ENCODE measurements around the gene ST3GAL3. TPM values are rescaled to one million over a fixed set of nuclear protein-coding genes. Genes with fewer than 3 reads are reported as not detected.

The ST3GAL3 gene
- total RNA-seq, 1 donor from 2014 or later: 20.5 TPM

- Histone ChIP-seq H3K4me3 (no peak overlapping the region), H3K36me3 (no peaks in the 10 kb centered on the region), H3K27me3 (no peaks in the 10 kb centered on the region), H3K27ac (no peak overlapping the region), H3K4me1 (no peaks in the 10 kb centered on the region), H3K9me3 (no peaks in the 10 kb centered on the region)
- DNase-seq: no peak
- no peak for TF ChIP-seq CTCF (IDR thresholded peaks at IDR 0.05)
- ATAC-seq: no peak
- intact Hi-C loops (cut with DNase I): no loop called here
Observed at GRCh38 chr1:43729816-43730463, 22.6 kb downstream of the ST3GAL3 start.

DNA sequence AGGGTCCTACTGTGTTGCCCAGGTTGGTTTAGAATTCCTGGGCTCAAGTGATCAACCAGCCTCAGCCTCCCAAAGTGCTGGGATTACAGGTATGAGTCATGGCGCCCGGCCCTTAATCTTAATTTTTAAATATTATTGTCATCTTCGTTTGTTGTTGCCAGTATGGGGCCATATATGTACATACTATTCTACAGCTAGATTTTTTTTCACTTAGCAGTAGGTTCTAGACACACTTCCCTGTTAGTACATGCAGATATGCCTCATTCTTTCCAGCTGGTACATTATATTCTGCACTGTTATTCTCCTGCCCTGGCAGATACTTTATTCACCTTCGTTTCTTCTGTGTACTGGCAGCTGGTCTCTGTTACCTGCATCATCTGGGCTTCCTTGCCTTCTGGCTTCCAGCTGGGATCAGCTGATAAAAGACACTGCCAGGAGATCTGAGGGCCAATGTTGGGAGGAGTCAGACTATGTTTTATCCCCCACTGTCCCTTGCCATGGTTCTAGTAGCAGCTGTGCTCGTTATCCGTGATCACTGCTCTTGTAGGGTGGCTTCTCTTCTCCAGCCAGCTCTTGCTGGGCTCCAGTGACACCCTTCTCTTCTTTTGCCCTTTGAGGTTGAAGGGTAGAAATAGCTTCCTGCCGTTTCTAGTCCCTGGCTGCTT, 24.7 kb downstream of the ST3GAL3 start:
- ATAC-seq (no peak), DNase-seq (no peak)
- no peaks in the 10 kb centered on the region for H3K9me3 ChIP-seq
- no peak for TF ChIP-seq CTCF (IDR thresholded peaks at IDR 0.05)
- intact Hi-C loops (cut with DNase I): no loop called here
- H3K27me3 ChIP-seq: no peaks in the 10 kb centered on the region
- no peaks in the 10 kb centered on the region for H3K4me1 ChIP-seq
- no peaks in the 10 kb centered on the region for H3K36me3 ChIP-seq
- H3K4me3 ChIP-seq: no peak overlapping the region
- H3K27ac ChIP-seq: no peak overlapping the region

GRCh38 chr1:43736819-43737218, 29.5 kb downstream of the ST3GAL3 start:
- DNase-seq (no peak), ATAC-seq (no peak)
- no peaks in the 10 kb centered on the region for H3K36me3 ChIP-seq
- TF ChIP-seq CTCF (IDR thresholded peaks at IDR 0.05): no peak
- H3K9me3 ChIP-seq: no peaks in the 10 kb centered on the region
- intact Hi-C loops (cut with DNase I): no loop called here
- H3K27ac ChIP-seq: no peak overlapping the region
- H3K4me1 ChIP-seq: no peaks in the 10 kb centered on the region
- no peaks in the 10 kb centered on the region for H3K27me3 ChIP-seq
- H3K4me3 ChIP-seq: no peak overlapping the region

- Histone ChIP-seq H3K4me1 (no peaks in the 10 kb centered on the region), H3K4me3 (no peak overlapping the region), H3K27ac (no peak overlapping the region), H3K9me3 (no peaks in the 10 kb centered on the region), H3K27me3 (no peaks in the 10 kb centered on the region), H3K36me3 (no peaks in the 10 kb centered on the region)
- no peak for ATAC-seq
- TF ChIP-seq CTCF (IDR thresholded peaks at IDR 0.05): no peak
- intact Hi-C loops (cut with DNase I): no loop called here
- no peak for DNase-seq
Observed at GRCh38 chr1:43742026-43742425, 34.7 kb downstream of the ST3GAL3 start.

DNA sequence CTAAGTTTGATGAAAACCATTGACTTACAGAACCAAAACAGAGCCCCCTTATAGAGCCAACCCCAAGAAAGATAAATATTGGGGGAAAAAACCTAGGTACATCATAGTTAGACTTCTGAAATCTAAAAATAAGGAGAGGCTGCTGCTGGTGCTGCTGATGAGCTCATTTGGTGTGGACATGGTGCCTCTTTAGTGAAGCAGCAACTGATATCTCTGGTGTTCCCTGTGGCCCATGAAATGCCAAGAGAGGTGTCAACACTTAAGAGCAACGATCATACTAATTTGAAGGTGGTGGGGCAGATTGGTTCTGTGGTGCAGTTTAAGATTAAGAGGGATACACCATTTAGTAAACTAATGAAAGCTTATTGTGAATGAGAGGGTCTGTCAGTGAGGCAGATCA, 35.9 kb downstream of the ST3GAL3 start:
- Histone ChIP-seq H3K27ac (no peak overlapping the region), H3K9me3 (no peaks in the 10 kb centered on the region), H3K36me3 (no peaks in the 10 kb centered on the region), H3K4me3 (no peak overlapping the region), H3K4me1 (no peaks in the 10 kb centered on the region), H3K27me3 (no peaks in the 10 kb centered on the region)
- intact Hi-C loops (cut with DNase I): no loop called here
- no peak for DNase-seq
- no peak for TF ChIP-seq CTCF (IDR thresholded peaks at IDR 0.05)
- no peak for ATAC-seq

Measured in upper lobe of right lung (tissue), 1 donor.